GM19238 (cell line): ENCODE data around the gene GPATCH3.
"Not testable (repeated sequence)": the region's sequence is repeated elsewhere in the genome, so short reads cannot be mapped to it uniquely, and the experiment has no call there.

Experiments
- DNase-seq: peaks from one replicate; pipeline ENCODE4 v3.0.0; 2011; ENCODE audit warnings: low spot score; ENCODE audit not compliant: insufficient read length

The GPATCH3 gene

GRCh38 chr1:26913389-26913753, 13.1 kb upstream of the GPATCH3 start:
- no peak for DNase-seq

- no peak for DNase-seq
These were observed 11.9 kb upstream of the GPATCH3 start for GRCh38 chr1:26912147-26912490.

DNA sequence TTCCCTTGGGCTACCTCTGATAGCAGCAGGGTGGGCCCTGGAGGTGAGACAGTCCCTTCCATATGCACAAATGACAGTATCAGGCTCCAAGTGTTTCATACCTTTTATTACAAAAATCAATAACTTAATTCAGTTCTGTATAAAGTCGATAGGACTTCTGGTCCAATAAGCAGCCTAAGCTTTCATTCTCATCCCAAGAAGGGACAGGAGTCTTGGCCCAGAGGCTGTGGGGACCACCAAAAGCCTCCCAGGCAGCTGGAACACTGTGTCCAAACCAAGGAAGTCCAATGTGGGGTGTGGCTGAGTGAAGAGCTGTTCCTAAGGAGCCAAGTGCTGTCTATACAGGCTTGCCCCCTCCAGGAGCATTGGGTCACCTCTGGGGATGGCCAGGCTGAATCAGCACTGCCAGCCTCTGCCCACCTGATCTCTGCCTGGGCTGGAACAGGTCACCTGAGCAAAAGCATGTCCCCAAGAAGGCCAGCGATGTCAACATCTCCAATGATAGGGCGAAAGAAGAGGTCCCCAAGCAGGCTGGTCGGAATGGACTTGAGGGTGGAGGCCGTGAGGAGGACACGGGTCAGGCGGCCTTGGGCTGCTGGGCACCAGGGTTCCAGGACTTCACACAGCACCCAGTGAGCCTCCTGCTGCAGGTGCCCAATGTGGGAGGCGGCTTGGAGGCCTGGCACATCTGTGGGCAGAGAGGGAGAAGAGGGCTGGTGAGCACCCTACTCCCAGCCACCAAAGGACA, 11.3 kb upstream of the GPATCH3 start:
- no peak for DNase-seq

- DNase-seq: no peak
These were observed 10.3 kb upstream of the GPATCH3 start for GRCh38 chr1:26910343-26911160.

- DNase-seq: no peak
These were observed 9.7 kb upstream of the GPATCH3 start for GRCh38 chr1:26909951-26910342.

DNA sequence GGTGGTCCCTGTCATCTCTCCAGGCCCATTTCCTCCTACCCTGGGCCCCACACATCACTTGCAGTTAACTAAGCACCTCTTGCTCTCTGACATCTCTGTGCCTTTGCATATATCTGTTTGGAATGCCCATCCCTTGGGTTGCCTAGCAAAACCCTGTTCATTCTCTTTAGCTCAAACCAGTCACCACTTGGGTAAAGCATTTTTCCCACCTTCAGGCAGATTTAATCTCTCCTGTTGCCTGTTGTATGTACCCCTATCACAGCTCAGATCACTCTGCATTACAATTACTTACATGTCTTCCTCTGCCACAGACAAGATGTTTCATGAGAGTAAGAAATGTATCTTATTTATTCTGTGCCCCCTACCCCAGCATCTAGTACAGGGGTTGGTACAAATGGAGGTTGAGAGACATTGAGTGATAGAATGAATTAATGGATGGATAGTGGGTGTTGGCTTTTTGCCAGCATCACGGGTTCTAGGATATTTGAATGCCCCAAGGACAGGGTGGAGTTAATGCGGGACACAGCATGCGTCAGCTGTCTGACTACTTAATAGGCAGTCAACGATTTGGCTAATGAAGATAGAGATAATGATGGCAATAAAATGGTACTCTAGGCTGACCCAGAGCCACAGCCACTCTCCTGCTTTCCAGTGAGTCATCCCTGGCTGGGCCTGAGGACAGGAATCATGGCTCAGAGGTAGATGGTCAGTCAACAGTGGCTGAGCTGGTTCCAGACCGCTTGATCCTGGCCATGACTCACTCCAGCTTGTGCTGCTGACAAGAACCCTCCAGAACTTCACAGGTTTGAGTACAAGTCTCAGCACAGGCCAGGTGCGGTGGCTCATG, 7.0 kb upstream of the GPATCH3 start:
- DNase-seq: no peak

GRCh38 chr1:26900815-26901511, 696 bp upstream of the GPATCH3 start:
- DNase-seq: no peak

- no peak for DNase-seq
These were observed 2.9 kb downstream of the GPATCH3 start for GRCh38 chr1:26897351-26897750.

DNA sequence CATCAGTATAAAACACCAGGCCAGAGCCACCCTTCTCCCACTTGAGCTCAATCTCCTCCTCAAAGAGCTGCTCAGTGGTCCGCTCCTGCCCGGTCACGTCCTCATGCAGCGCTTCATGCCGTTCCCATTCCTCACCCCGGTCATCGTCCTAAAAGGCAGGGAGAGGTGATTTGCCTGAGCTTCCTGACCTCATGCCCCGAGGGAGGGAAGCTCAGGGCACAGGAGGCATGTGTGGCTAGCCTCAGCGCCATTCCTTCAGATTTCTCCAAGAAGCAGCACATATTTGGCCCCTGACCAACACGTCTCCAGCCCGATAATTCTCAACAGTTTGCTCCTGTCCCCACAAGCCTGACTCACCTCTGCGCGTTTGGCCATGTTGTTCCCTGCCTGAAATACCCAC, 6.0 kb downstream of the GPATCH3 start:
- DNase-seq: no peak

GRCh38 chr1:26890467-26890796, 9.8 kb downstream of the GPATCH3 start:
- no peak for DNase-seq

GRCh38 chr1:26889551-26890466, 10.5 kb downstream of the GPATCH3 start, which contains the start of gene GPN2:
GPN2 (minus strand) TSS chr1:26890283; CDS start chr1:26890096, 187 bp downstream.
- DNase-seq: peak; percentile 88

- DNase-seq: no peak
These were observed 12.0 kb downstream of the GPATCH3 start for GRCh38 chr1:26888231-26888630.

DNA sequence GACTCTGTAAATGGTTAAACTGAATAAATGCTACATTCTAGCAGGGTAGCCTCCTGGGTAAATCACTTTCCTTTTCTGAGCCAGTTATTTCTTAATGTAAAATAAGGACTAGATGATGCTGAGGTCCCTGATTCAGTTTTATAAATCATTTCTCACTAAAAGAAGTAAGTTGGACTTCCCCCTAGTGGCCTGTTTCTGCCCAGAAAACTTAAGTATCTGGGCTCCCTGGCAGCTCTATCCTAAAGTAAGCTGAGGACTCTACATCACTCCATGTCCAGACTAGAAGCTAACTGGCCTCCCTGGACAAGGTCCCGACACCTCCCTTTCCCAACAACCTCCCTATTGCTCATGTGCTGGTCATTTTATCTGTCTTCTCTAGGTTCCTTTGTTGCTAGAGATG, 13.1 kb downstream of the GPATCH3 start:
- no peak for DNase-seq

DNA sequence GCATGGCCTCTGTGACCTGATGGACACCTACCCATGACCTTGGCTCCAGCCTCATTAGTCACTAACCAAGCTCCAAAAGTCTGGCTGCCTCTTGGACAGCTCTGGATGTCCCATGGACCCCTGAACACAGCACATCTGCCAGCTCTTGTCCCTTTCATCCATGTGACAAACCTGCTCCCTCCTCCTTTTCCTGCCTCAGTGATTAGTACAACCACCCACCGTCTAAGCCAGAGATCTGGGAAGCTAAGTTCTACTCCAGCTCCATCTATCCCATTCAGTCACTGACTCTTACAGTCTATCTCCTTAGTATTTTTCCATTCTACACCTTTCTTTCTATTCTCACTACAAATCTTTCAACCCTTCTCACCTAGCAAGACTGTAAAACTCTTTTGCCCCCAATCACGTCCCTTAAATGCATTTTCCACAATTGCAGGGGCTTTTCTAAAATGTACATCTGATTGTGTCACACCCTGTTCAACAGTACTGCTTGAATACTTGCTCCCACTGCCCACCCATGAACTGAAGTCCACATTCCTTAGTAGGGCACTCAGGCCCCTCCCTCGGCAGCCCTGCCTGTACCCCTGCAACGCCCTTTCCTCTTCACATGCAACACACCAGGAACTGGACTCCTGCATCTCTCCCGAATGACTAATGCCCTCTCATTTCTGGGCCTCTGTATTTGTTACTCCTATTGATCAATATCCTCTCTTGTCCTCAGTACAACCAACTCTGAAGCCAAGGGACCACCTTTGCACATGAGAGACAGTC, 17.4 kb downstream of the GPATCH3 start:
- DNase-seq: no peak

GRCh38 chr1:26881611-26882010, 18.7 kb downstream of the GPATCH3 start:
- DNase-seq: not testable (repeated sequence)

DNA sequence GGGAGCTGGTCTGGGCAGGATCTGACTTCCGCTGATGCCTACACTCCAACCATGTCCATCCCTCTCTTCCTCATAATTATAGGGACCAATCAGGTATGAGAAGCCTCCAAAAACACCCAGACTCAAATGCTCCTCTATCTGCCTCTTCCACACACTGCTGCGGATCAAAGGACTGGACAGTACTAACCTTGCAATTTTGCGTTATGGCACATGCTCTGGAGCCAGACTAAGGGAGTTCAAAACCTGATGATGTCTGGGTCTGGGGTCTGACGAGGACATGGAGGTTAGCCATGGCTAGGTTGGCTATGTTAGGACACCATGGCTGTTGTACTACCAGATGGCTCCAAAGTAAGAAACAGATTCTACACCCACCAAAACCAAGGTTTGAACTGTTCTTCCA, 20.5 kb downstream of the GPATCH3 start:
- no peak for DNase-seq

DNA sequence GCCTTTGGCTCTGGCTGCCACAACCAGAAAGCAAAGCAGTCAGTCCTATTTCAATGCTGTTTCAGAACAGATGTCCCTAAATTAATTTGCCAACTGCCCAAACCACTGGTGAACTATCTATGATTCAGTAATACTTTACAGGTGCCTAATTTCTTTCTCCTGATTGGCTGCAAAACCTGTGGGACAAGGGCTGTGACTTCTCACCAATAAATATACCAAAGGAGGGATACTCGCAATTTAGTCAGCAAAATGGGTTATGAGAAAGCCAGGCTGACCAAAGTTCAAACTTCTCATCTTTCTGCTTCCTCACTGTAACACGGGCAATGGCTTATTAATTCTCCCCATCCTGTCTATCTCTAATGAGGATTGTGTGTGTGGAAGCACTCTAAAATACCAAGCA, 22.9 kb downstream of the GPATCH3 start:
- DNase-seq: no peak

DNA sequence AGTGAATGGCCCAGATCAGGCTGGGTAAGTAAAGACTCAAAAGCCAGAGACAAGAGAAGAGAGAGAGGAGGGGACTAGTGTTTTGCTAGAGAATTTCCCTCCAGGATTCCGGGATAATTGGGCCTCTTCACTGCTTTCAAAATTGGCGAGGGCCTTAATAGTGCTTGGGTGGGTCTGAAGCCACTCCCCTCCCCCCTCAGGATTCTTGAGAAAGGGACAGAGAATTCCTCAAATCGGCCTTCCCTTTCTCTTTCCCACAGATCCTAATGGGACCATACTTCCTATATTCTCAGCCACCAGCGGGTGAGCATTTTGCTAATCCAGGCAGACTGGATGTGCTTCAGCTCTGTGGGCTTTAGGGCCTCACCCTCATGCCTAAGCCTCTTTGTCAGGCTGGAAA, 25.4 kb downstream of the GPATCH3 start:
- no peak for DNase-seq

GRCh38 chr1:26873097-26873496, 27.2 kb downstream of the GPATCH3 start:
- DNase-seq: not testable (repeated sequence)
